ENCODE measurements around the gene DMD.

Gene DMD

GRCh38 chrX:31294475-31294874 is 1916.9 kb downstream of the DMD start:
- no peak for DNase-seq (ENCODE audit: low read depth in 2 of 2)

- no peak for DNase-seq (ENCODE audit: low read depth in 2 of 2)
These were observed 1917.9 kb downstream of the DMD start for GRCh38 chrX:31293409-31293808.

GRCh38 chrX:31291131-31291530 is 1920.2 kb downstream of the DMD start:
- DNase-seq (ENCODE audit: low read depth in 2 of 2), result no peak

- DNase-seq (ENCODE audit: low read depth in 2 of 2), result no peak
These were observed 1923.5 kb downstream of the DMD start for GRCh38 chrX:31287861-31288260.

- DNase-seq (ENCODE audit: low read depth in 2 of 2), result no peak
These were observed 1930.8 kb downstream of the DMD start for GRCh38 chrX:31280580-31280979.

GRCh38 chrX:31279359-31279758 is 1932.0 kb downstream of the DMD start:
- DNase-seq (ENCODE audit: low read depth in 2 of 2), result no peak

- no peak for DNase-seq (ENCODE audit: low read depth in 2 of 2)
These were observed 1938.9 kb downstream of the DMD start for GRCh38 chrX:31272472-31272775.

GRCh38 chrX:31271615-31272471 is 1939.5 kb downstream of the DMD start:
- no peak for DNase-seq (ENCODE audit: low read depth in 2 of 2)

GRCh38 chrX:31269914-31270313 is 1941.4 kb downstream of the DMD start:
- no peak for DNase-seq (ENCODE audit: low read depth in 2 of 2)

- DNase-seq (ENCODE audit: low read depth in 2 of 2), result no peak
These were observed 1943.0 kb downstream of the DMD start for GRCh38 chrX:31268359-31268758.

- no peak for DNase-seq (ENCODE audit: low read depth in 2 of 2)
These were observed 1944.9 kb downstream of the DMD start for GRCh38 chrX:31266203-31267076.

- DNase-seq (ENCODE audit: low read depth in 2 of 2), result no peak
These were observed 1946.0 kb downstream of the DMD start for GRCh38 chrX:31265383-31265782.

GRCh38 chrX:31260351-31260750 is 1951.0 kb downstream of the DMD start:
- DNase-seq (ENCODE audit: low read depth in 2 of 2), result no peak

- no peak for DNase-seq (ENCODE audit: low read depth in 2 of 2)
These were observed 1953.2 kb downstream of the DMD start for GRCh38 chrX:31258166-31258565.

GRCh38 chrX:31255310-31256033 is 1955.9 kb downstream of the DMD start:
- DNase-seq (ENCODE audit: low read depth in 2 of 2), result no peak

- no peak for DNase-seq (ENCODE audit: low read depth in 2 of 2)
These were observed 1959.2 kb downstream of the DMD start for GRCh38 chrX:31252133-31252532.

GRCh38 chrX:31251336-31251735 is 1960.0 kb downstream of the DMD start:
- DNase-seq (ENCODE audit: low read depth in 2 of 2), result no peak

GRCh38 chrX:31245714-31246113 is 1965.6 kb downstream of the DMD start:
- no peak for DNase-seq (ENCODE audit: low read depth in 2 of 2)

- DNase-seq (ENCODE audit: low read depth in 2 of 2), result no peak
These were observed 1967.5 kb downstream of the DMD start for GRCh38 chrX:31243804-31244203.

- no peak for DNase-seq (ENCODE audit: low read depth in 2 of 2)
These were observed 1970.4 kb downstream of the DMD start for GRCh38 chrX:31240982-31241381.

- DNase-seq (ENCODE audit: low read depth in 2 of 2), result no peak
These were observed 1974.2 kb downstream of the DMD start for GRCh38 chrX:31237189-31237588.

GRCh38 chrX:31236231-31236630 is 1975.1 kb downstream of the DMD start:
- DNase-seq (ENCODE audit: low read depth in 2 of 2), result no peak
